ENCODE measurements around the gene RASGRF1. TPM values are rescaled to one million over a fixed set of nuclear protein-coding genes. Genes with fewer than 3 reads are reported as not detected.

Gene RASGRF1
- total and polyA plus RNA-seq, 2 experiments from 2014 or later, result 0.05 to 0.24 TPM

GRCh38 chr15:79003896-79004295 is 86.7 kb downstream of the RASGRF1 start:
- no peak for DNase-seq (ENCODE audit: low spot score)
- Mint-ChIP-seq H3K27me3 (ENCODE audit: insufficient read depth, low read depth, poor library complexity) (peaks cover 12% of the 10 kb centered on the region), H3K27ac (no peak overlapping the region), H3K36me3 (ENCODE audit: low read depth) (no peaks in the 10 kb centered on the region), H3K9me3 (no peaks in the 10 kb centered on the region), H3K4me3 (no peak overlapping the region), H3K4me1 (peaks cover 16% of the 10 kb centered on the region)
- Histone ChIP-seq H3K27me3 (ENCODE audit: insufficient read depth) (no peaks in the 10 kb centered on the region), H4K20me1 (replicated peaks; ENCODE audit: insufficient read depth) (no peaks in the 10 kb centered on the region), H3K4me2 (no peak overlapping the region), H3K4me1 (ENCODE audit: insufficient read depth) (peaks cover 7% of the 10 kb centered on the region), H3K9me2 (ENCODE audit: insufficient read depth) (no peaks in the 10 kb centered on the region), H3K4me3 (no peak overlapping the region), H3K27ac (ENCODE audit: low read depth) (no peak overlapping the region), H3F3A (replicated peaks; ENCODE audit: low read depth) (no peaks in the 10 kb centered on the region), H2AFZ (no peak overlapping the region; the same call in 1 of the 2 replicates), H3K36me3 (ENCODE audit: insufficient read depth) (no peaks in the 10 kb centered on the region), H3K79me2 (replicated peaks; ENCODE audit: insufficient read depth) (no peaks in the 10 kb centered on the region)
- TF ChIP-seq STAT1 (IDR thresholded peaks at IDR 0.05; ENCODE audit: unreplicated experiment) (no peak), ZNF462 (CRISPR knock-in tag; IDR thresholded peaks at IDR 0.05) (no peak), REST (IDR thresholded peaks at IDR 0.05; ENCODE audit: unreplicated experiment) (no peak), NANOG (IDR thresholded peaks at IDR 0.05; ENCODE audit: borderline replicate concordance) (no peak), CTCF (conservative IDR thresholded peaks at IDR 0.05; ENCODE audit: low read depth in 2 of 2) (no peak), EZH2phosphoT487 (IDR thresholded peaks at IDR 0.05; ENCODE audit: unreplicated experiment) (no peak), CREB1 (CRISPR knock-in tag; IDR thresholded peaks at IDR 0.05; ENCODE audit: low read depth) (no peak)
- ATAC-seq, result no peak

Data from GM23338 (cell line).